GM18505 (cell line): ENCODE data around the gene SPSB4.
"Not testable (repeated sequence)": the region's sequence is repeated elsewhere in the genome, so short reads cannot be mapped to it uniquely, and the experiment has no call there.

ENCODE experiments used
- ATAC-seq: cut with Tn5 transposase; IDR thresholded peaks from one replicate; pipeline ENCODE4 v1.9.1; 2021; ENCODE audit not compliant: unreplicated experiment
- POLR2A ChIP-seq: IDR thresholded peaks from 4 replicates; pipeline ENCODE4 v1.6.1; 2011; ENCODE audit warnings: borderline replicate concordance; ENCODE audit not compliant: insufficient read depth, insufficient read length; ENCODE audit errors: extremely low read depth

The SPSB4 gene

DNA sequence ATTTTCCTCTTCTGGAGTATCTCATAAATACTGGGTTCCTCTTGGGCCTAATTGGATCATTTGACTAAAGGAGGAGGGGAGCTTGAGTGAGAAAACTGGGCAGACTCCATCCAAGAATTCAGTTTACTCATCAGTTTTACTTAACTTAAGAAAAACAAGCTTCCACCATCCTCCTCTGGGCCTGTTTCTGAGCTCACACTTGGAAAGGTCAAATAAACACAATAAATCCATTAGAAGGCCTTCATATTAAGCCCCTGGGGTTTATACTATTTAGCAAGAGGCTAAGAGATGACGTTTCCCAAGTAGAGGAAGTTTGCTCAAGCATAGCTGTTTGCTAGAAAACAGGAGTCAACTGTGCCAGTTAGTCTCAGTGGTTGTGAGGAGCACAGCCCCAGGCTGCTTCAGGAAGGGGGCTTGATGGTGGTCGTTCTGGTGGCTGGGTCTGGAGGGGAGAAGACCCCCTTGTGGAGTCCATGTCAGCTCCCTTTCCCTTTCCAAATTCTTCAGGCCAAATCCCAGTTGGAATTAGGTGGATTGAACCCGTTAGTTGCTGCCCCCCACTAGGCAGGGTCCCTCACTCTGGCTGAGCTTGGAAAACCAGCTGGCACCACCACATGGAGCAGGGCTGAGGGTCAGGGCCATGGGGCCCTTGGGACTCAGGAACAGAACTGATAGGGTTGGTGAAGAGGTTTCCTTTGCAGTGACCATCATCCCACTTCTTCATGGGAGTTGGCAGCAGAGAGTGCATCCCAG lies 64.8 kb downstream of the SPSB4 start:
- no peak for TF ChIP-seq POLR2A
- no peak for ATAC-seq

DNA sequence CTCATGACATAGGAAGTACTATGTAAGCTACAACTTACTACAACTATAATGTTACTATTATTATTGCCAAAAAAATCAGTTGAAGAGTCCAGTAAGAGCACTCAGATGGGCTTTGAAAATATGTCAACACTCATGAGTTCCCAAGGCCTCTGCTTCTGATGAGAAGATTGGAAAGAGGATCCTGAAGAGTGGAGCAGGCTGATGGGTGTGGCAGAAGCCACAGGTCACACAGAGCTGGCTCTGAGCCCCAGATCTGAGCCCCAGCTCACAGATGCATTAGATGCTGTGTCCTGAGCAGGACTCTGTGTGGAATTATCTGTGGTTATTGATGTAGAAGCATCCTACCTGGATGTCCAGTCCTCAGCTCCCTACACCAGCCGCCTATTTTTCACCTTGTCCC lies 65.6 kb downstream of the SPSB4 start:
- no peak for ATAC-seq
- TF ChIP-seq POLR2A, result no peak

DNA sequence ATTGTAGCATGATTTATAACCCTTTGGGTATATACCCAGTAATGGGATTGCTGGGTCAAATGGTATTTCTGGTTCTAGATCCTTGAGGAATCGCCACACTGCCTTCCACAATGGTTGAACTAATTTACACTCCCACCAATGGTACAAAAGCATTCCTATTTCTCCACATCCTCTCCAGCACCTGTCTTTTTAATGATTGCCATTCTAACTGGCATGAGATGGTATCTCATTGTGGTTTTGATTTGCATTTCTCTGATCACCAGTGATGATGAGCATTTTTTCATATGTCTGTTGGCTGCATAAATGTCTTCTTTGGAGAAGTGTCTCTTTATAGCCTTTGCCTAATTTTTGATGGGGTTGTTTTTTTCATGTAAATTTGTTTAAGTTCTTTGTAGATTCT lies 66.8 kb downstream of the SPSB4 start:
- ATAC-seq, result not testable (repeated sequence)

DNA sequence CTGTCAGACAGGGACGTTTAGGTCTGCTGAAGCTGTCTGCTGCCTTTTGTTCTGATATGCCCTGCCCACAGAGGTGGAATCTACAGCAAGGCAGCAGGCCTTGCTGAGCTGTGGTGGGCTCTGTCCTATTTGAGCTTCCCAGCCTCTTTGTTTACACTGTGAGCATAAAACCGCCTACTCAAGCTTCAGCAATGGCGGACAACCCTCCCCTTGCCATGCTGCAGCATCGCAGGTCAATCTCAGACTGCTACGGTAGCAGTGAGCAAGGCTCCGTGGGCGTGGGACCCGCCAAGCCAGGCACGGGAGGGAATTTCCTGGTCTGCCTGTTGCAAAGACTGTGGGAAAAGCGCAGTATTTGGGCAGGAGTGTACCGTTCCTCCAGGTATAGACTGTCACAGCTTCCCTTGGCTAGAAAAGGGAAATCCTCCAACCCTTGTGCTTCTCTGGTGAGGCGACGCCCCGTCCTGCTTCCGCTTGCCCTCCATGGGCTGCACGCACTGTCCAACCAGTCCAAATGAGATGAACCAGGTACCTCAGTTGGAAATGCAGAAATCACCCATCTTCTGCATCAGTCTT lies 71.4 kb downstream of the SPSB4 start:
- ATAC-seq, result no peak

DNA sequence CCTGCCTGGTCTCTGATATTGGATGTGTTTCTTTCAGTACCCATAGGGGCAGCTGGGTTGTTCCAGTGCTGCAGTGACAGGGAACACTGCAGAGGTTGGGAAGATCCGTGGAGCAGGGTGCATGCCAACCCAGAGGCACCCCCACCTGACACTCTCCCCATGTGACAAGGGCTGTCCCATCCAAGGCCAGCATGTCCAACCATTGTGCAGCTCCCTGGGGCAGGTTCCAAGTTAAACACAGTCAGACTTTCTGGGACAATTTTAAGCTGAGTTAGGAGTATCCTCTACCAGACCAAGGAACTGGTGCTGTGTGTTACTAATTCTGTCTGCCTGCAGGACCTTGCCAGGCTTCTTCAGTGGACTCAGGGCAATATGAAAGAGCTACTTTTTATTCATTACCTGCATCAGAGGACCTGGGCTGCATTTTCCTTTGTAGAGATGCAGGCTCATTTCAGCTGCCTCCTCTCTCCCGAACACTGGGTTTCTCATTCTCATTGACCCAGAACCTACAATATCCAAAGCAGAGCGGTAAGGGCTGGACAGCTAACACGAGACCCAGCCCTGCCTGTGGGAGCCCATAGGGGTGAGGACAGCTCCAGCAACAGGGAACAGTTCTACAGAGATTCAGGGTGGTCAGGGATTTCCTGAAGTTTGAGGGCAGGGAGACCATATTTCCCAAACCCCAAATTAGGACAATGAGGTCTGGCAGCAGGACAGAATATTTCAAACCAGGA lies 72.7 kb downstream of the SPSB4 start:
- no peak for ATAC-seq
- no peak for TF ChIP-seq POLR2A

More for the DNA sequence above, 71.4 kb downstream of the SPSB4 start:
- no peak for TF ChIP-seq POLR2A

DNA sequence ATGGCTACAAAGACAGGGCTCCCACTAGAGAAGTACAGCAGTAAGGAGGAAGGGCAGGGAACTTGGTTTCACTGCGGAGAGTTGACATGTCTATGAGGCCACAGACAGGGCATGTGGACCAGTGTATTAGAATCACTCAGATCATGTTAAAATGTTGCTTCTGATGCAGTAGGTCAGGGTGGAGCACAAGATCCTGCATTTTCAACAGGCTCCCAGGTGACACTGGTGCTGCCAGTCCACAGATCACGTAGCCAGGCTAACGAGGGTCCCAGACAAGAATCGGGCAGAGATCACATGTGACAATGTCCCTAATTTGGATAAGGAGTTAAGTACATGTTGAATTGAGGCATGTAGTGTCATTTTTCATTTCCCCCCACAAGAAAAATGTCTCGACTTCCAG lies 73.6 kb downstream of the SPSB4 start:
- TF ChIP-seq POLR2A, result no peak
- no peak for ATAC-seq

DNA sequence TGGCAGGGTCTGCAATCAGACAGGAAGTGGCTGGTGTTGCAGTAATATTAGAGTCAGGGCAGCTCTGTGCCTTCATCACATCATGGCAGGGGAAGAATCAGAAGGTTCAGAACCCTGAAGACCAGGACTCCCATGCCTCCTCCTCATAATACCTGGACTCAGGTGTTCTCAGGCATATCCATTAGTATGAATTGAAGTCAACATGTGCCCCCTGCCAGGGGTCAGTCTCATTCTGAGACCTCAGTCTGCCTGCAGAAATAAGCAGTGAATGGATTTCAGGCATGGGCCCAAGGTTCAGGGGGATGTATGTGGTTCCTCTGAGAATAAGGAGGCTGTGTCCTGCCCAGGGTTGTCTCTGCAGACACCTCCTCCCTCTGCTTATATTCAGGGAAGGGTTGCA lies 74.2 kb downstream of the SPSB4 start:
- no peak for TF ChIP-seq POLR2A
- ATAC-seq, result no peak

DNA sequence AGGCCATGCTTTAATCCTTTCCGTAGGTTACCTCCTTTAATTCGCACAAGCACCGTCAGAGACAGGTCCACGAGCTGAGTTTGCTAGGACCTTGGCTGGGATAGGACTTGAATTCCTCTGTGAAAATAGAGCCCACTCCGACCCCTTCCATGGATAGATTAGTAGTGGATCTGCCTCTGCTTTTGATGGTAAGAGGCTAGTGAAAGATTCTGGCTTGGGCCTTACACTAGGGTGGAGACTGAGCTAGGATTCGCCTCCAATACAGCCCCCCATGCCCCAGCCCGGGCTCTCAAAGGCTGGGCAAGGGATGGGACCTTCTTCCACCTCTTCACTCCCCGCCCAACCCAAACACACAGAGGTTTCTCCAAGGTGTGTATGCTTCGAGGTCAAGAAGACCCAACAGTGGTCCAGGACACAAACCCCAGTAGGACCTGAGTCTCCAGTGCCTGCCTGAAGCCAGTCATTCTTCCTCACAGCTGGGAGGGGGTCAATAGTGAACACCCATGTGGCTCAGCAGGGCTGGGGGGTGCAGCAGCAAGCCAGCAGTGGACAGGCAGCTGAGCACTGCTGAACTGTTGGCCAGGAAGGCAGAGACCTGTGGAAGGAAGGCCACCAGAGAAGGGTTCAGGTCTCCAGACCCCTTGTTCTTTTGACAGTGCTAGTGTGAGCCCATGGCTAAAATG lies 75.7 kb downstream of the SPSB4 start:
- TF ChIP-seq POLR2A, result no peak
- no peak for ATAC-seq

DNA sequence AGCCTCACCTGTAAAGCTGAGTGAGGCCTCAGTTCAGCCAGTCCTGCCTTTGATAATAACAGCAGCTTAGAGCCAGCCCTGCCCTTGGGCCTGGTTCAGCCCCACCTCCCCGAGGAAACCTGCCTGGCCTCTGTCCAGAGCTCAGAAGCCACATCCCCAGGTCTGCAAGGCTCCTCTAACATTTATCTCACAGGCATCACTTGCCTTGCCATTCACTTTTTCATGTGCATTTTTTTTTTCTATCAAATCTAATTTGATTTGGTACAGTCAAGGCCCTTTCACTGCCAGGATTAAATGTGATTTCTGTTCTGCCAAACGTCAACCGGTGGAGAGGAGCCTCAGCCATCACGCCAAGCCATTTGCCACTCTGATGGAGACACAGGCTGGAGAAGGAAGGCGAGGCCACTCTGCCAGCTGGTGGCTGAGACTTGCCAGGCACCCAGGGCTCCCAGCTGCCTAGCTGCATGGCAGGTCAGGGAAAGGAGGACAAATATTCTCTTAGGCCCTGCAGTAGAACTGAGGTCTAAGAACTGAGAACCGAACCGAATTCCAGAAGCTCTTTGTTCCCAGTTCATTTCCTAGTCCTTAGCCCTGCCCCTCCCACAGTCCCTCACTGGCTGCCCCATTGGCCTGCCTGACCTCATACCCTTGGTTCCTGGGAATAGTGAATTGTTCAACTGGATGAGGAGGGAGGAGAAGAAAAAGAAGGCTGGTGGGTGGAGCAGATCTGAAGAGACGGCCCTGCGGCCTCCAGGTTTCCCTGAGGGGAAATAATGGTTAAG lies 76.4 kb downstream of the SPSB4 start:
- no peak for TF ChIP-seq POLR2A
- no peak for ATAC-seq

DNA sequence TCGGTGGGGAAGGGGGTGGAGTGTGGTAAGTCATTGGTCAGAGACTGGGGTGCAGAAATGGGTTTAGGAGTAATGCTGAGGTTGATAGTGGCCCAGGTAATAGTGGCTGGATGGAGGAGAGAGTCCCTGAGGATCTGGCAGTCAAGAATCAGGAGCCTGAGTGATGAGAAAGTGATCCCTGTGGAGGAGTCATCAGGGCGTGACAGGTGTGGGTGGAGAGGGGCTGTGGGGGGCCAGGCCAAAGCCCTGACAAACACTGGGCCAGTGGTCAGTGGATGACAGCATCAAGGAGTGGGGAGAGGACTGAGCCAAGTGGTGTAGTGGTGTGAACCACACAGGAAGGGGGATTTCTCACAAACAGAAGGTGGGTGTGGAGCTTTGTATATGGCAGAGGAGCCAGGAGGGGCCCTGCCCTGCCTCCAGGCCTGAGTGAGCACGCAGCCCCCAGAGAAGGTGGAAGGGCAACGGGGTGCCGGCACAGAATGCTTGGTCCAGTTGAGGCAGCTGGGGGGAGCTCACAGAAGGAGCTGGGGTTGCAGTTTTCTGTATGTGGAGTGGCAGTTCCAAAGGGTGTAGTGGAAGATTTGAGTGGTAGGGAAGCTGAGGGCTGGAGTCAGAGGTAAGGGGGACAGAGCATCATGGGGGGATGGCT lies 77.1 kb downstream of the SPSB4 start:
- no peak for TF ChIP-seq POLR2A
- no peak for ATAC-seq

DNA sequence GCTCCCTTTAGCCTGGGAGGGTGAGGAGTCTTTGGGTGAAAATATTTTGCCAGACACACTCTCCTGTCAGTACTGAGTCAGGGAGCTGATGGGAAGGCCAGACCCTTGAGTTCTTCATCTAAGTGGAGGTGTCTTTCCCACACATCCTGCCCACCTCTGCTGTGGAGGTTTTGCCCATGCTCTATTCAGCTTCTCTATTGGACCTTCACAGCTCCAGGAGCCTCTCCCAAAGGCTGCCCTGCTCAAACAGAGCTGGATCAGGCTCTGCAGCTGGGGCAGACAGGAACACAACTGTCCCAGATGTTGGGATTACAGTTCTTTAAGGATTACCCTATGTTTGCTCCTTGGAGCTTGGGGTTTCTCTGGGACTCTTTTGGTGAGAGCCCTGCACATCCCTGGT lies 77.9 kb downstream of the SPSB4 start:
- no peak for ATAC-seq
- TF ChIP-seq POLR2A, result no peak

DNA sequence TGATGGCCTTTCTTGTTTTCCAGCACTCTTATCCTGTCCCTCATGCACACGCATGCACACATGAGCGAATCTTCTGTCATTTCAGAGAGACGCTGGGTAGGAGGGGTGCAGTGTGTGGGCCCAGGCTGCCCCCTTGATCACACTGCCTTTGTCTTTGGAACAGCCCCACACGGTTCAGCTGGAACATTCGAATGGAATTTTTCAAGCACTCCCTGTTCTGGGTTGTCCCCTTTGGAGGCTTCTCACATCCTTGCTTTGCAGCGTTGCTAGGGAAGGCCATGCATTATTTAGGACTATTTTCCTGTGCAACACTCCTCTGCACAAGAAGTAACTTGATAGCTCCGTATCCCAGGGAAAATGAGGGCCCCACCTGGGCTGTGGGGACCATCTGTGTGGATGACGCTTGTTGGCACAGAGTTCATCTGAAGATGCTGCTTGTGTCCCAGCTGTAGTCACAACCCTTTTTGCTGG lies 78.4 kb downstream of the SPSB4 start:
- ATAC-seq, result no peak
- TF ChIP-seq POLR2A, result no peak

DNA sequence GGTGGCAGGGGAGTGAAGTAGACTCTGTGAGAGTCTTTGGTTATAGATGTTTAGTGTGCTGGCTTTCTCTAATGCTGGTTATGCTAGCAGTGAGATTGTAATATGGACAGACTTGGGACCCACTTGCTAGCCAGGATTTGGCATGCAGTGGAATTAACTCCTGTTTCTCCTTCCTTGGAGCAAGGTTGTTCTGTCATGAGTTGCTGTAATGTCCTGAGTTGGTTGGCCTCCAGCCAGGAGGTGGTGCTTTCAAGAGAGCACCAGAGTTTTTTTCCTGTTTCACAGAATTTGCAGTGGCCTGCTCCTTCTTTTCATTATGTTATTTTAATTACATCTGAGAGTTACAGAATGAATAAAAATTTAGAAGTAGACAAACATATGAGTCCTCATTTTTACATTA lies 92.4 kb downstream of the SPSB4 start:
- ATAC-seq, result no peak
- TF ChIP-seq POLR2A, result no peak

DNA sequence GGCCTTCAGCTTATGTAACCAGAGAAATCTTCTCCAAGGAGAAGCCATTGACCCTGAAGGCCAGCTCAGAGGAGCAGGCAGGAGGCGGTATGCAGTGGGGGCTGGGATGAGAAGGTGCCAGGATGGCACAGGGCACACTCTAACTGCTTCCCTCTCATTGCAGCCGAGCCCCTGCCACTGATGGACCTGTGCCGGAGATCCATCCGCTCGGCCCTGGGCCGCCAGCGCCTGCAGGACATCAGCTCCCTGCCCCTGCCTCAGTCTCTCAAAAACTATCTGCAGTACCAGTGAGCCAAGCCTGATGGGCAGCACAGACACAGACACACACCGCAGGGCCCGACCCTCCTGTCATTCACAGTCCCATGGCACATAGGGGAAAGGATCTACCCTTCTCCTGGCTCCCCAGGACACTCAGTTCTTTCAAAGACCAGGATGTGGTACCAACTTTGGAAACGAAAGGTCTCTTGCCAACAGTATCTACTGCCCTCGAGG lies 95.9 kb downstream of the SPSB4 start:
- ATAC-seq, result no peak
- TF ChIP-seq POLR2A, result no peak
